GM21360 (cell line): ENCODE measurements around the gene ECM2.

ENCODE experiments used
- ATAC-seq: cut with Tn5 transposase; IDR thresholded peaks from one replicate; pipeline ENCODE4 v1.9.1; 2021; ENCODE audit warnings: mild to moderate bottlenecking, moderate library complexity; ENCODE audit not compliant: unreplicated experiment

The ECM2 gene

GRCh38 chr9:92468206-92468605 lies 67.6 kb downstream of the ECM2 start:
- no peak for ATAC-seq

GRCh38 chr9:92467511-92467910 lies 68.3 kb downstream of the ECM2 start:
- ATAC-seq: no peak

- ATAC-seq: no peak
Measured at GRCh38 chr9:92467041-92467440, 68.7 kb downstream of the ECM2 start.

GRCh38 chr9:92463984-92464383 lies 71.8 kb downstream of the ECM2 start:
- ATAC-seq: no peak

GRCh38 chr9:92463387-92463786 lies 72.4 kb downstream of the ECM2 start:
- ATAC-seq: no peak

GRCh38 chr9:92457576-92457975 lies 78.2 kb downstream of the ECM2 start:
- no peak for ATAC-seq

GRCh38 chr9:92455217-92455616 lies 80.6 kb downstream of the ECM2 start:
- no peak for ATAC-seq

- ATAC-seq: no peak
Measured at GRCh38 chr9:92446536-92446935, 89.3 kb downstream of the ECM2 start.
